ENCODE results near the gene ZNF710.
A peak's percentile ranks its signal among the peaks of the same experiment; 100 is the strongest.
"Not testable (repeated sequence)": the region's sequence is repeated elsewhere in the genome, so short reads cannot be mapped to it uniquely, and the experiment has no call there.

ZNF710 gene

DNA sequence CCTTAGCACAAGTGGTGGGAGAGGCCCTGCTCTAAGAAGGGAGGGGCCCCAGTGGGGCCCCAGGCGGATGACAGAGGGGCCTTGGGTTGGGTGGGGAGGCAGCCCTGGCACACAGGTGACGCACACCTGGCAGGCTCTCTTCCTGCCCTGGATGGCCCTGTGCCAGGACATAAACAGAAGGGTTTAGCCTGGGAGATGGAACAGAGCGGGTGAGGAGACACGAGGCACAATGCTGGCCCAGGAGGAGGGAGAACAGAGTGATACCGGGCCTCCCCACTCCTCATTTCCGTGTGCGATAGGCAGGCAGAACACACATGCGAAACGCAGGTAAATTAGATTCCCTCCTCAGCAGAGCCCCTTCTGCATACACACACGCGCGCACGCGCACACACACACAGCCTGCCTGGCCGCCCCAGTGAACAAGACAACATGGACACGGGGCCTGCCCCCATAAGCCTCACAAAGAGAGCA, 61.4 kb downstream of the ZNF710 start:
- H3K4me1 Mint-ChIP-seq: peaks cover 55% of the 10 kb centered on the region
- H3K36me3 Mint-ChIP-seq (ENCODE audit: low read depth): peaks cover 4% of the 10 kb centered on the region
- ATAC-seq (no peak), DNase-seq (no peak)
- no peaks in the 10 kb centered on the region for H3K9me3 Mint-ChIP-seq
- H3K27me3 Mint-ChIP-seq: no peaks in the 10 kb centered on the region
- H3K4me3 Mint-ChIP-seq: no peak overlapping the region
- no peak overlapping the region for H3K27ac Mint-ChIP-seq

DNA sequence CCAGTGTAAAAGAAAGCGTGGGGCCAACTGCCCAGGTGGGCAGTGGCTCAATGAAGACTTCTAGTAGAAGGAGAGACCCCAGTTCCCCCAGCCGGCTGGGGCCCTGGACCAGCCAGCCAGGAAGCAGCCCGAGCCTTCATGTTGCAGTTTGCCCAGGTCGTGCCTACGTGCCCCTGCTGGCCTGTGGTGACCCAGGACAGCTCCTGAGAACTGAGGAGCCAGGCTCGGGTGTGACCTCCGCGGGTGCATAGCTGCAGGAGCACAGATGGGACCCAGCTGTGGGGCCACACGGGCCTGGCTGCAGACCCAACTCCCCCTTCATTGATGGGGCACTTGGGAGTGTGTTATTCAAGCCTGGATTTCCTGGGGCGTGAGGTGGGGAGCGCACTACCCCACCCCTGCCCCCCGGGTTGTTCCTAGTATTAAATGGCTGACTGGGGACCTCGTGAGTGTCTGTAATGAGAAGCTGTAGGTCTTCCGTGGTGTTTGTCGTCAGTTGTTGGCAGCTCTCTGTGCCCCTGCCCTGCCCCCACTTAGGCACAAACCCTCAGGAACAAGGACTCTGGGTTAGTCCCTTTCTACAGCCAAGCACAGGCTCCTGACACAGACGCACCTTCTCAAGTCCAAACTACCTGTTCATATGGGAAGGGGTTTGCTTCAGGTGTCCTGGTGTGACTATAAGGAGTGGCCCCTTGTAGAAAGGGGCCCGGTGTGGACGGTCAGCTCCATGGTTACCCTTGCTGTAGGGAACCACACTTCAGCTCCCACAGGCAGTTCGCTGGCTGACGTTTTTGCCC, 62.0 kb downstream of the ZNF710 start:
- H3K4me3 Mint-ChIP-seq: no peak overlapping the region
- DNase-seq (no peak), ATAC-seq (no peak)
- H3K9me3 Mint-ChIP-seq: no peaks in the 10 kb centered on the region
- H3K36me3 Mint-ChIP-seq (ENCODE audit: low read depth): peaks cover 4% of the 10 kb centered on the region
- H3K27me3 Mint-ChIP-seq: no peaks in the 10 kb centered on the region
- peak overlapping the region; percentile 31 for H3K27ac Mint-ChIP-seq
- peaks cover 50% of the 10 kb centered on the region for H3K4me1 Mint-ChIP-seq

DNA sequence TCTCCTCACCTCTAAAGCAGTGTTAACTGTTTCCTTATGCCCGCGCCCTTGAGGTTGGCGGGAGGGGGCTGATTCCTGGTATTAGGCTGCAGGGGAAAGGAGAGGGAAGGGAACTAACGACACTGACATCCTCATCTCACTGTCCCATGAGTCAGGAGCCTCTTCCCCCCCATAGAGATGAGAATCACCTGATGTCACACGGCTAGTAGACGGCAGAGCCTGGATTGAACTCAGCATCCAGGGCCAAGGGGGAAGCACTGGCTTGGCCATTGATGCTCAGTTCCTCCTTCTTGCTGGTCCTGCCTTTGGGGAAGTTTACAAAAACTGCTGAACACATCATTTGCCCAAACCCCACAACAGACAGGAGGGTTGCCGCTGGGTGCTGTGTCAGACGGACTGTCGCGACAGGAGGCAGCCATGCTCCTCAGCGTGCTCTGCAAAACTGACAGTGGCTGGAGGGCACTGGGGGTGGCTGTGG, 62.7 kb downstream of the ZNF710 start:
- peaks cover 44% of the 10 kb centered on the region for H3K4me1 Mint-ChIP-seq
- no peaks in the 10 kb centered on the region for H3K27me3 Mint-ChIP-seq
- peaks cover 2% of the 10 kb centered on the region for H3K36me3 Mint-ChIP-seq (ENCODE audit: low read depth)
- H3K27ac Mint-ChIP-seq: no peak overlapping the region
- no peaks in the 10 kb centered on the region for H3K9me3 Mint-ChIP-seq
- no peak overlapping the region for H3K4me3 Mint-ChIP-seq
- DNase-seq (no peak), ATAC-seq (no peak)

DNA sequence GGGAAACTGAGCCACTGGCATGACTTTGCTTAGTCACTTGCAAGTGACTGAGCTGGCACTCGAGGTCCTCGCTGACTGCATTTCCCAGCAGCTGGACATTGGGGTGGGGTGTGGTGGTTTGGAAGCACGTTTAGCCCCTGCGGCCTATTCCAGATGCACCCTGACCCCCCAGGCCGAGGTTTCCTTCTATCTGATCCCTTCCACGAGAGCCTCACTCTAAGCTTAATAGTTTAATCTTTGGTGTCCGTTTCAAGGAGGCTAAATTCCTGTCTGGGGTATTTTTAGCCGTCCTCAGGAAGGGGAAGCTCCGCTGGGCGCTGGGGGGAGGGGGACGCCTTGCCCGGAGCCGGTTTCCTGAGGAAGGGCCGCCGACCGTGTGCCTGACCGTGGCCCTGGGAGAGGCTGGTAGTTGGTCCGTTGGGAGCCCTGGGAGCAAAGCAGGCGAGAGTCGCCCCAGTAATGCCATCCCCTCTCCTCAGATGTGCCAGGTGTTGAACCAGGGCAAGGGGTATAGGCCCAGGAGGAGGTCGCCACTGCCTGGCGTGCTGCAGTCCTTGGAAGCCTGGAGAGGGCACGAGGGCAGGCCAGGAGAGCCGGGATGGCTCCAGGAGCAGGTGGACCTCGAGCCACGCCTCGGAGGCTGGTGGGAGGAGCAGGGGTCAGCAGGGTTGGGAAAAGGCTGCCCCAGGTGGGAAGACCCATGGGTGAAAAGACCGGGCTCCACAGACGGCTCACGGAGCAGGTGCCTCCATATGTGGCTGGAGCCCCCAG, 64.0 kb downstream of the ZNF710 start:
- H3K27me3 Mint-ChIP-seq: no peaks in the 10 kb centered on the region
- H3K4me3 Mint-ChIP-seq: no peak overlapping the region
- peaks cover 34% of the 10 kb centered on the region for H3K4me1 Mint-ChIP-seq
- H3K9me3 Mint-ChIP-seq: no peaks in the 10 kb centered on the region
- no peak overlapping the region for H3K27ac Mint-ChIP-seq
- no peak for ATAC-seq
- no peak for DNase-seq
- H3K36me3 Mint-ChIP-seq (ENCODE audit: low read depth): peaks cover 4% of the 10 kb centered on the region

DNA sequence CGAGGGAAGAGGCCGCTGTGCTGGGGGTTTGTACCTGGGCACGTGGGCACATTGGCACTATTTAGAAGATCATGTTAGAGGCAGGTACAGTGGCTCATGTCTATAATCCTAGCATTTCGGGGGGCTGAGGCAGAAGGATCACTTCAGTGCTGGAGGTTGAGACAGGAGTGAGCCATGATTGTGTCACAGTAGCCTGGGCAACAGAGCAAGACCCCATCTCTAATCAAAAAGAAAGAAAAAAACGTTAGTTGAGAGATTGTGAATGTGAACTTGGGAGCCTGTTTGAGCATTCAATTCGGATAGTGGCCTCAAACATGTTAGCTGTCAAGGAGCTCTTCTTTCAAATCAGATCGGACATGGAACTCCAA, 64.5 kb downstream of the ZNF710 start:
- Mint-ChIP-seq H3K27ac (no peak overlapping the region), H3K4me1 (peaks cover 32% of the 10 kb centered on the region)

DNA sequence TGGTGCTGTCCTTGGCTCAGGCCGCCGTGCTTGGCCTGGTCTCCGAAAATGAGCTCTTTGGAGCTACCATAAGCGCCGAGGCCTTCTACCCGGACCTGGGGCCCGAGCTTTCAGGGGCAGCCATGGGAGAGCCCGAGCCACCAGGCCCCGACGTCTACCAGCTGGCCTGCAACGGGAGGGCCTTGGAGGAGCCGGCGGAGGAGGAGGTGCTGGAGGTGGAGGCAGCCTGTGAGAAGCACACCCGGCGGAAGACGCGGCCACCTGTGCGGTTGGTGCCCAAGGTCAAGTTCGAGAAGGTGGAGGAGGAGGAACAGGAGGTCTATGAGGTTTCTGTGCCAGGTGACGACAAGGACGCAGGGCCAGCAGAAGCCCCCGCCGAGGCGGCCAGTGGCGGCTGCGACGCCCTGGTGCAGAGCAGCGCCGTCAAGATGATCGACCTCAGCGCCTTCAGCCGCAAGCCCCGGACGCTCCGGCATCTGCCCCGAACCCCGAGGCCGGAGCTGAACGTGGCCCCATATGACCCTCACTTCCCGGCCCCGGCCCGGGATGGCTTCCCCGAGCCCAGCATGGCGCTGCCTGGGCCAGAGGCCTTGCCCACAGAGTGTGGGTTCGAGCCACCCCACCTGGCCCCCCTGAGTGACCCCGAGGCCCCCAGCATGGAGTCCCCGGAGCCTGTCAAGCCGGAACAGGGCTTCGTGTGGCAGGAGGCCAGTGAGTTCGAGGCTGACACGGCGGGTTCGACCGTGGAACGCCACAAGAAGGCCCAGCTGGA, 66.2 kb downstream of the ZNF710 start:
- Mint-ChIP-seq H3K27me3 (no peaks in the 10 kb centered on the region), H3K27ac (no peak overlapping the region), H3K9me3 (no peaks in the 10 kb centered on the region), H3K36me3 (ENCODE audit: low read depth) (peaks cover 4% of the 10 kb centered on the region), H3K4me1 (peaks cover 21% of the 10 kb centered on the region), H3K4me3 (no peak overlapping the region)
- ATAC-seq (no peak), DNase-seq (no peak)

More for the DNA sequence above, 64.5 kb downstream of the ZNF710 start:
- peaks cover 4% of the 10 kb centered on the region for H3K36me3 Mint-ChIP-seq (ENCODE audit: low read depth)
- ATAC-seq (no peak), DNase-seq (no peak)
- H3K9me3 Mint-ChIP-seq: no peaks in the 10 kb centered on the region
- H3K4me3 Mint-ChIP-seq: no peak overlapping the region
- H3K27me3 Mint-ChIP-seq: no peaks in the 10 kb centered on the region

DNA sequence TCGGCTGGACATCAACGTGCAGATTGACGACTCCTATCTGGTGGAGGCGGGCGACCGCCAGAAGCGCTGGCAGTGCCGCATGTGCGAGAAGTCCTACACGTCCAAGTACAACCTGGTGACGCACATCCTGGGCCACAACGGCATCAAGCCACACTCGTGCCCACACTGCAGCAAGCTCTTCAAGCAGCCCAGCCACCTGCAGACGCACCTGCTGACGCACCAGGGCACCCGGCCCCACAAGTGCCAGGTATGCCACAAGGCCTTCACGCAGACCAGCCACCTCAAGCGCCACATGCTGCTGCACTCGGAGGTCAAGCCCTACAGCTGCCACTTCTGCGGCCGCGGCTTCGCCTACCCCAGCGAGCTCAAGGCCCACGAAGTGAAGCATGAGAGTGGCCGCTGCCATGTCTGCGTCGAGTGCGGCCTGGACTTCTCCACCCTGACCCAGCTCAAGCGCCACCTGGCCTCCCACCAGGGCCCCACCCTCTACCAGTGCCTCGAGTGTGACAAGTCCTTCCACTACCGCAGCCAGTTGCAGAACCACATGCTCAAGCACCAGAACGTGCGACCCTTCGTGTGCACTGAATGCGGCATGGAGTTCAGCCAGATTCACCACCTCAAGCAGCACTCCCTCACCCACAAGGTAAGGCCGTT, 67.0 kb downstream of the ZNF710 start:
- H3K9me3 Mint-ChIP-seq: no peaks in the 10 kb centered on the region
- H3K4me1 Mint-ChIP-seq: peaks cover 16% of the 10 kb centered on the region
- DNase-seq (no peak), ATAC-seq (no peak)
- H3K4me3 Mint-ChIP-seq: no peak overlapping the region
- H3K27me3 Mint-ChIP-seq: no peaks in the 10 kb centered on the region
- no peak overlapping the region for H3K27ac Mint-ChIP-seq
- H3K36me3 Mint-ChIP-seq (ENCODE audit: low read depth): peaks cover 4% of the 10 kb centered on the region

DNA sequence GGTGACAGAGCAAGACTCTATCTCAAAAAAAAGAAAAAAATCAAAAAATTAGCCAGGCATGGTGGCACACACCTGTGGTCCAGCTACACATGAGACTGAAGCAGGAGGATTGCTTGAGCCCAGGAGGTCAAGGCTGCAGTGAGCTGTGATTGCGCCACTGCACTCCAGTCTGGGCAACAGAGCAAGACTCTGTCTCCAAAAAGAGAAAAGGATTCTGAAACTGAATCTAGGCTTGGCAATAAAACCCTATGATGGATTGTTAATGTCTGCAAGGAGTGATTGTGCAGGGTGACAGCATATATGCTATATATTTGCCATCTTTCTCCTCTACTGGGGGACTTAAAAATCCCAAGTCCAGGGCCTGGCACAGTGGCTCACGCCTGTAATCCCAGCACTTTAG, 69.5 kb downstream of the ZNF710 start:
- not testable (repeated sequence) for DNase-seq; H3K4me1 Mint-ChIP-seq; H3K4me3 Mint-ChIP-seq; H3K36me3 Mint-ChIP-seq (ENCODE audit: low read depth); H3K27me3 Mint-ChIP-seq; ATAC-seq; H3K27ac Mint-ChIP-seq; H3K9me3 Mint-ChIP-seq

DNA sequence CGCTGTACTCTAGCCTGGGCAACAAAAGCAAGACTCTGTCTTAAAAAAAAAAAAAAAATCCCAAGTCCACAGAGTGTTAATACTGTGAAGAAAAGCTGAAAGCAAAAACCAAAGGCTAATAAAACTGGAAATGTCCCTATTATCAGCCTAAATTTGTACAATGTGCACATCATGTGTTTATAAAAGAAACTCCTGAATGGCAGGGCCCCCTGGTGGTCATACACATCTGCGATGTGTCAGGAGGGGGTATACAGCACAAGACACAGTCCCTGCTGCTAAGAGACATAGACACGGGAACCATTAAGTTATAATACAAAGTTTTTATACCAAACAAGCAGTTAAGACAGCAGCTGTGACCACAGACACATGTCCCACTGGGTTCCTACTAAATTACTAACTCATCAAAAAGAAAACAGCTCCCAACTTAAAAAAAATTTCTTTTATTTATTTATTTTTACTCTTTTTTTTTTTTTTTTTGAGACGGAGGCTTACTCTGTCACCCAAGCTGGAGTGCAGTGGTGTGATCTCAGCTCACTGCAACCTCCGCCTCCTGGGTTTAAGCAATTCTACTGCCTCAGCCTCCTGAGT, 70.2 kb downstream of the ZNF710 start:
- DNase-seq: peak; percentile 78
- no peak overlapping the region for H3K27ac Mint-ChIP-seq

DNA sequence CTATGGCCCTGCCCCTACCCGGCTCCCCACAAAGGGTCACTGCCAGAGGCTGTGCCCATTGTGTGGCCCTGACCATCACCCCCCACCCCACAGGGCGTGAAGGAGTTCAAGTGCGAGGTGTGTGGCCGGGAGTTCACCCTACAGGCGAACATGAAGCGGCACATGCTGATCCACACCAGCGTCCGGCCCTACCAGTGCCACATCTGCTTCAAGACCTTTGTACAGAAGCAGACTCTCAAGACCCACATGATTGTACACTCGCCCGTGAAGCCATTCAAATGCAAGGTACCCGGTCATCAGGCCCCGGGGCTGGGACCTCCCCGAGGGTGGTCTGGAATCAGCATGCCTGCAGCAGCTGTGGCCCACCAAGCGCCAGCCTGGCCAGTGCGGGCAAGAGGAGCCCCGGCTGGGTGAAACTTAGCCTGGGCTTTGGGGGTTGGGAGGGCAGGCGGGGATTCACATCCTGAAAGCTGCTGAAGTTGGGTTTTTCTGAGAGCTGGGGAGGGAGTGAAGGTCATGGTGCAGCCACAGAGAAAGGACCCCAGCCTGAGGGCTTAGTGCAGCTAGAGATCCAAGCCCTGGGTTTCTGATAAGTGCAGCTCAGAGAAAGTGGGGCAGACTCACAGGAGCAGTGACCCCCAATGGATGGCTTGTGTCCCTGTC, 72.0 kb downstream of the ZNF710 start:
- Mint-ChIP-seq H3K9me3 (no peaks in the 10 kb centered on the region), H3K27ac (no peak overlapping the region), H3K4me3 (no peak overlapping the region), H3K4me1 (peaks cover 13% of the 10 kb centered on the region), H3K36me3 (ENCODE audit: low read depth) (peaks cover 10% of the 10 kb centered on the region), H3K27me3 (no peaks in the 10 kb centered on the region)
- ATAC-seq: no peak
- no peak for DNase-seq

More for the DNA sequence above, 70.2 kb downstream of the ZNF710 start:
- Mint-ChIP-seq H3K27me3 (no peaks in the 10 kb centered on the region), H3K9me3 (no peaks in the 10 kb centered on the region), H3K4me1 (peaks cover 13% of the 10 kb centered on the region), H3K36me3 (ENCODE audit: low read depth) (peaks cover 9% of the 10 kb centered on the region), H3K4me3 (no peak overlapping the region)
- ATAC-seq: peak; percentile 70

DNA sequence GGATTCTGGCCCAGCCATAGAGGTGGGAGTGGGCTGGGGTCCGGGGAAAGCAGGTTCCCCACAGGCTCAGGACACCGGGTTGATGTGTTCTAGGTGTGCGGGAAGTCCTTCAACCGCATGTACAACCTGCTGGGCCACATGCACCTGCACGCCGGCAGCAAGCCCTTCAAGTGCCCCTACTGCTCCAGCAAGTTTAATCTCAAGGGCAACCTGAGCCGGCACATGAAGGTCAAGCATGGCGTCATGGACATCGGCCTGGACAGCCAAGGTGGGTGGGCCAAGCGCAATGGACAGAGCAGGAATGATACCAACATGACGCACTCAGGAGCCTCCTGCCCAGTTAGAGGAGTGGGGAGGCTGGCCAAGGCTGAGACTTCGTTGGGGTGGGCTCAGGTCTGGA, 72.9 kb downstream of the ZNF710 start:
- no peak overlapping the region for H3K4me3 Mint-ChIP-seq
- no peak for DNase-seq
- H3K27me3 Mint-ChIP-seq: no peaks in the 10 kb centered on the region
- H3K27ac Mint-ChIP-seq: no peak overlapping the region
- H3K9me3 Mint-ChIP-seq: no peaks in the 10 kb centered on the region
- H3K36me3 Mint-ChIP-seq (ENCODE audit: low read depth): peaks cover 10% of the 10 kb centered on the region
- no peak for ATAC-seq
- peaks cover 14% of the 10 kb centered on the region for H3K4me1 Mint-ChIP-seq

DNA sequence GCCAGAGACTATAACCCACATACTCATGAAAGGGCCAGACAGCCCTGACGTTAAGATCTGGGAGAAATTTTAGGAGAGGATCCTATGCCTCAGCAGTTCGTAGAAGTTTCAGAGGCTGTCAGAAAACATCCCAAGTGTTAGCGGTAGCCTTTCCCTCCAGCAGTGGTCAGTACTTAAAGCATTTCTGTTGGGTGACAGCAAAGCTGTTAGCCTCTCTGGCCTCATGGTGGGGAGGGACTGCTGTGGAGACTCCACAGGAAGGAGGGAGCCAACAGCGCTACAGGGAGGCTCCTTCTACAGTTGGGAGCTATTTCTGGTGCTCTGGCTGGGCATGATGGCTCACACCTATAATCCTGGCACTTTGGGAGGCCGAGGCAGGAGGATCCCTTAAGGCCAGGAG, 73.8 kb downstream of the ZNF710 start:
- Mint-ChIP-seq H3K4me1 (peaks cover 13% of the 10 kb centered on the region), H3K36me3 (ENCODE audit: low read depth) (peaks cover 7% of the 10 kb centered on the region), H3K9me3 (no peaks in the 10 kb centered on the region), H3K27me3 (no peaks in the 10 kb centered on the region), H3K4me3 (no peak overlapping the region), H3K27ac (no peak overlapping the region)
- DNase-seq (no peak), ATAC-seq (no peak)

DNA sequence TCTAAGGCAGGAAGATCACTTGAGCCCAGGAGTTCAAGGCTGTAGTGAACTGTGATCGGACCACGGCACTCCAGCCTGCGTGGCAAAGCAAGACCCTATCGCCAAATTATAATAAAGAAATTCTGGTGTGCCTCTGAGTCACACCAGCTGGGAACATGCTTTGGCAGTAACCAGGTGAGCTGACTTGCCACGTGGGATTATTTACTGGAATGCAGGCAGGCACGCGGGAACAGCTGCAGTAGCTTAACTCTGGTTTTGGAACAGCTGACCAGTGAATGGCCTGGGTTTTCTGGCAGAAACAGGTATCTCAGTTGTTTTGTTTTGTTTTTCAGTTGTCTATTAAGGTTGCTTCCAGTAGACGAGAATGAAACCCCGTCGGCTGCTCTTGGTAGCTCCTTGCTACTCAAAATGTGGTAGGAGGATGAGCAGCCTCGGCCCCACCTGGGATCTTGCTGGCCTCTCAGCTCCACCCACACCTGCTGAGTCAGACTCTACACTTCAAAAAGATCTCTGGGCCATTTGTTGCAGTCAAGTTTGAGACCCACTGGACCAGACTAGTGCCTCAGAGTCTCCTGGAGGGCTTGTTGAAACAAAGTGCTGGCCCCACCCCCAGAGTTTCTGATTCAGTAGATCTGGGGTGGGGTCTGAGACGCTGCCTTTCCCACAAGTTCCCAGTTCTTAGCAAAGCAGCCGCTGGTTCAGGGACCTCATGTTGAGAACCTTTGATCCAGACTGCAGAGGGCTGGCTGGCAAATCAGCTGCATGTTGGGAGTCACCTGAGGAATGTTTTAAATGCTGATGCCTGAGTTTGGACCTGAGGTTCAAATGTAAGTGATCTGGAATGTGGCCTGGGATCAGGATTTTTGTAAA, 74.5 kb downstream of the ZNF710 start:
- Mint-ChIP-seq H3K36me3 (ENCODE audit: low read depth) (peaks cover 7% of the 10 kb centered on the region), H3K4me1 (peaks cover 12% of the 10 kb centered on the region), H3K9me3 (no peaks in the 10 kb centered on the region), H3K4me3 (no peak overlapping the region), H3K27ac (no peak overlapping the region), H3K27me3 (no peaks in the 10 kb centered on the region)
- DNase-seq (no peak), ATAC-seq (peak; percentile 42)

Measured in activated naive CD8-positive, alpha-beta T cell treated with anti-CD3 and anti-CD28 coated beads, Interleukin-2, amount 50 U/mL, for 24 hours (primary cell).